Stimulated activated naive CD4-positive, alpha-beta T cell (primary cell): ENCODE data around the gene TMEM45B.
A peak's percentile ranks its signal among the peaks of the same experiment; 100 is the strongest.
"Not testable (repeated sequence)": the region's sequence is repeated elsewhere in the genome, so short reads cannot be mapped to it uniquely, and the experiment has no call there.

Source experiments
- DNase-seq, 6 experiments: peaks; one replicate each; lab custom pipeline; 2025; lab: John Stamatoyannopoulos, UW

The TMEM45B gene

DNA sequence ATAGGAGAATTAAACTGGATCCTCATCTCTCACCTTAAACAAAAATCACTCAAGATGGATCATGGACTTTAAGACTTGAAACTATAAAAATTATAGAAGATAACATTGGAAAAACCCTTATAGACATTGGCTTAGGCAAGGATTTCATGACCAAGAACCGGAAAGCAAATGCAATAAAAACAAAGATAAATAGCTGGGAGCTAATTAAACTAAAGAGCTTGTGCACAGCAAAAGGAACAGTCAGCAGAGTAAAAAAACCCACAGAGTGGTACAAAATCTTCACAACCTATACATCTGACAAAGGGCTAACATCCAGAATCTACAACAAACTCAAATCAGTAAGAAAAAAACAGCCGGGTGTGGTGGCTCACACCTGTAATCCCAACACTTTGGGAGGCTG is 7.4 kb upstream of the TMEM45B start:
- DNase-seq, result not testable (repeated sequence)

DNA sequence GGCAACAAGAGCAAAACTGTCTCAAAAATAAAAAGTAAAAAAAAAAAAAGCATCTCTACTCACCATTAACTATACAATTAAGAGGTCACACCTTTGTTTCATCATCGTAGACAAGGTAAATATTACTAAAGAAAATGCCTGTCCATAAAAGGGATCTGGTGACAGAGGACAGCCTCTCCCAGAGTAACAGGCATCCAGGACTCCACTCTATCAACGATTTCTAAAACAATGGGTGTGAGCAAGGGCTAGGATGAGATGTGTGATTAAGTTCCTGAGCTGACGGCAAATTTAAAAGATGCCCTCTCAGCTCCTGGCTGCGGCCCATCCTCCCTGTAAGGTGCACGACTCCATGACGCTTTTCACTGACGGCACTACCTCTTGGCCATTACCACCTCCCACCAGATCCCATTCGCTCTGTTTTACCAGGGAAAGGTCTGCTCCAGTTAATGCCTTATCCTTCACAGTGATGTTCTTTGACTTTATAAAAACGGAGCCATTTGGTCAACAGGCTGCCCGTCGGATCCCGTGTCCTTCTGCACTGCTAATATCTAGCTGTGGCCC is 2.3 kb upstream of the TMEM45B start:
- no peak for DNase-seq

DNA sequence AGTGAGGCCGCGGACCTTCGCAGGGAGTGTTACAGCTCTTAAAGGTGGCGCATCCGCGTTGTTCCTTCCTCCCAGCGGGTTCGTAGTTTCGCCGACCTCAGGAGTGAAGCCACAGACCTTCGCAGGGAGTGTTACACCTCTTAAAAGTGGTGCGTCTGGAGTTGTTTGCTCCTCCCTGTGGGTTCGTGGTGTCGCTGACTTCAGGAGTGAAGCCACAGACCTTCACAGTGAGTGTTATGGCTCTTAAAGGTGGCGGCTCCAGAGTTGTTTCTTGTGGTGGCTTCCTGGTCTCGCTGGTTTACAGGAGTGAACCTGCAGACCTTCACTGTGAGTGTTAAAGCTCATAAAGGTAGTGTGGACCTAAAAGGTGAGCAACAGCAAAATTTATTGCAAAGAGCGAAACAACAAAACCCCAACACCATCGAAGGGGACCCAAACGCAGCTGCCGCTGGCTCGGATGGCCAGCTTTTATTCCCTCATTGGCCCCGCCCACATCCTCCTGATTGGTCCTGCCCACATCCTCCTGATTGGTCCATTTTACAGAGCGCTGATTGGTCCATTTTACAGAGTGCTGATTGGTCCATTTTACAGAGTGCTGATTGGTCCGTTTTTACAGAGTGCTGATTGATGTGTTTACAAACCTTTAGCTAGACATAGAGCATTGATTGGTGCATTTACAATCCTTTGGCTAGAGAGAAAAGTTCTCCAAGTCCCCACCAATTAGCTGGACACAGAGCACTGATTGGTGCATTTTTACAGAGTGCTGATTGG is 1.2 kb upstream of the TMEM45B start:
- DNase-seq, result peak; percentile 63 to 90 (median 80)

DNA sequence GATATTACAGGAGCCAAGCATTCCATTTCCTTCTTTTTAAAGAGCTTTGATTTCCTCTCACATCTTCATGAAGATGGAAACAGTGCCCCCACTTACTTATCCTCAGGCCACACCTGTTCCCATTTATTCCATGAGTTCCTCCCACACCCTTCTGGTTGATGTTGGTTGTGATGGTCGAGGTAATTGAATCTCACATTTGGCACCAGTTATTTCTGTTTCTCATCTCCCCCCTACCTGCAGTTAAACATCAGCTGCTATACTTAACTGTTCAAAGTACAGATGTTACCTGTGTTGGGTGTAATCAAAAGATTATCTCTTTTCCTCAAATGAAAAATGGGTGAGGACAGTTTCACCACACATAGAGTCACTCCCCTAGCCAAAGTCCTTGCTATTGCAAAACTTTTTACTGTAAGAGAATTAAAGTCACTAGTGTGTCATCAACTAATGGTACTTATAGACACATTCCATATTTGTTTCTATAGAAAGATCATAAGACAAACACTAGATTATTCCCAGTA is 1.9 kb downstream of the TMEM45B start:
- no peak for DNase-seq

DNA sequence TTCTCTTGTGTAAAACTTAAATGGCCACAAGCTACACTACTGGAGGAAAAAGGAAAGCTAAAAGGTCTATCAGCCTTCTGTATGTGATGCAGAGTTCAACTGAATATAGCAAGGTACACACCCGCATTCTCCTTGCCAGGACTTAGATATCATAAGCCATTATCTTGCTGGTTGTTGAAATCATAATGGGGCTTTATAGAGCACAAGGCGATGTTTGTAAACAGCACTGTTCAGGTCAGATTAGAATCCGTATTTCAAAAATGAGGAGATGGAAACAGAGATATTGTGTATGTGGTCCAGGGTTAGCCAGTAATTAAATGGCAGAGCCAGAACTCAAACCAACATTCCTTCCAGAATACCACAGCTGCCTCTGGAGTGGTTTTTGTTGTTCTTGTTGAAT is 2.6 kb downstream of the TMEM45B start:
- DNase-seq, result not testable (repeated sequence)

DNA sequence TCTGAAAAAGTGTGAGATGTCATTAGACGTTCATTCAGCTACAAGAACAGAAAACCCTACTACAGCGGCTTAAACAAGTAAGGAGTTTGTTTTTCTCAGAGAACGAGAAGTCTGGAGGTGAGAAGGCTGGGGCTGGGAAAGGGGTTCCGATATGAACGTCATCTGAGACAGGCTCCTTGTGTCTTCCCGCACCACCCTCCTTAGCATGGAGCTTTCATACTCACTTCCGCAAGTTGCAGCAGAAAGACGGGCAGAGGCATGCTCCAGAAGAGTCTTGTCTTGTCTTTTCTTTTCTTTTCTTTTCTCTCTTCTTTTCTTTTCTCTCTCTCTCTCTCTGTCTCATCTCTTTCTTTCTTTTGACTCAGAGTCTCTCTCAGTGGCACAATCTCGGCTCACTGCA is 3.6 kb downstream of the TMEM45B start:
- no peak for DNase-seq

DNA sequence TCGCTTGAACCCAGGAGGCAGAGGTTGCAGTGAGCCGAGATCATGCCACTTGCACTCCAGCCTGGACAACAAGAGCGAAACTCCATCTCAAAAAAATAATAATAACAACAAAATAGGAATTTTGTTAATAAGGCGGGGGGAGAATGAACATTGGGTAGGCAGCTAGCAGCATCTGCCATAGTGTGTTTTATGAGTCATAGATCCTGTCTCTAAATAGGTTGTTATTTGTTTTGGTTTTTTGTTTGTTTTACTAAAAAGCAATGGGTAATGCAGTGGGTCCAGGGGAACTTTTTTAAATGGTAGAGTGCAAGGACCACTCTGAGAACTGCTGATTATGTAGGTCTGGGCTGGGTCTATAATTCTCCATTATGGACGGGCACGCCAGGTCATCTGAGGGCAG is 4.6 kb downstream of the TMEM45B start:
- DNase-seq, result not testable (repeated sequence)

DNA sequence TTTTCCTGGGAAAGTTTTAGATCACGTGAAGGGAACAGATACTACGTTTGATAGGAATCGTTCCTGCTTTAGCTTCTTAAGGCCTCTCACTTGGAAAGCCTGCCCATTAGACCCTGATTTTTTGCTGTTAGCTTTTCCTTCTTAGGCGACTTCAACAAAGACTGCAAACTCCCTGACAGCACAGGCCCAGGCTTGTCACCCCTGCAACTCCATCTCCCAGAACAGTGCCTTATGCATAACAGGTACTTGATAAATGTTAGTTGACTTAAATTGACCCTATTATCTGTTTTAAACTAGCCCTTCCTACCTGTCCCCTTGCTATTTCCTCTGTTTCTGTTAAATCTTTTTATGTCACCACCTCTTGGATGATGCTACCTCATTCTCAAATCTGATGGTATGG is 7.6 kb downstream of the TMEM45B start:
- DNase-seq, result not testable (repeated sequence)

DNA sequence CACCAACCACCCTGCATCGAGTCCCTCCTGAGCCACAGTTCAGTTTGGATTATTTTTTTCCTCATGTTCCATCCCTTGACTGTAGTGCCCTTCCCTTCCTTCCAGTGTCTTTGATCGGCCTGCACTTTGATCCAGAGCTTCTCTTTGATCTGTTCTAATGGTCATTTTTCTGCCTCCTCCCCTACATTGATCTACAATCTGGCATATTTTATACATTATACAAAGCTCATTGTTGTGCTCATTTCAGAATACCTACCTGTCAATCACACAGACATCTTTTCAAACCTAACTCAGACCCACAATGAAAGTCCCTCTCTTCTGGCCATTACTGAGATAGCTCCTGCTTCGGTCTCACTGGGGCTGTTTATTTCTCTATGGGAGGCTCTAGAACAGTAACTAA is 8.2 kb downstream of the TMEM45B start:
- not testable (repeated sequence) for DNase-seq

DNA sequence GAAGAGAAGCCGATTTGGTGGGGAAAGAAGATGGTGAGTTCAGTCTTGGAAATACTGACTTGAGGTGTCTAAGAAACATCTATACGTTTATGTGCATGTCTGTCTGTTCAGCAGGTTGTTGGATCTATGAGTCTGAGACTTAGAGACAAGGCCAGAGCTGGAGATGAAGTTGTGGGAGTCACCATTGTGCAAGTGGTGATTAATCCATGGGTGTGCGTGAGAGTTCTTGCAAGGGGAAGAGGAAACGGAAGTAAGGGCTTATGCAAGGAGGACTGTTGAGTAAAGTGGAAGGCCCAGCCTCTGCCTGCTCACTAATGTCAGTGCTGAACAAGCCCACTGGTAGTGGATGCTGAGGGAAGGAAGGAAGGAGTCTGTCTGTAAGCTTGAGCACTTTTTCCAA is 9.7 kb downstream of the TMEM45B start:
- no peak for DNase-seq

DNA sequence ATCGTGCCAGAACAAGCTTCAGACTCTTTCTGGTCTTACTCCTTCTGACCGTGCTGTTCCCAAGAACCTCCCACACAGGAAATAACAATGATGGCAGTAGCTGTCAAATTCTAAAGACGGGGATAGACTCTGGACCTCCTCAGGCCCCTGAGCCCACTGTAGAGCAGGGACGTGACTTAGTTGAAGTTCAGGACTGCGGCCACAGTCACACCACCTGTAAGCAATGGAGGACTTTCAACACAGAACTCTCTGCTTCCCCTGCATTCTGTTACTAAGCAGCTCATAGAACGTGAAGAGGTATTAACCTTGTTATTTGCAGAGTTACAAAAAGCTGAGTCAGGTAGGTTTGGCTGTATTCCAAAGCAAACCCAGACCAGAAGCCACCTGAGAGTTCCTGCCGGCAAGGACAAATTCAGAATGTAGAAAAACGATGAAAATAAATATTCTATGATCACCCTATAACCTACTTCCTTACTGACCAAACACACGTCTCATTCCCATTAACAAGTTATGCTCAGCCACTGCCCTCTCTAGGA is 12.7 kb downstream of the TMEM45B start:
- DNase-seq, result no peak

DNA sequence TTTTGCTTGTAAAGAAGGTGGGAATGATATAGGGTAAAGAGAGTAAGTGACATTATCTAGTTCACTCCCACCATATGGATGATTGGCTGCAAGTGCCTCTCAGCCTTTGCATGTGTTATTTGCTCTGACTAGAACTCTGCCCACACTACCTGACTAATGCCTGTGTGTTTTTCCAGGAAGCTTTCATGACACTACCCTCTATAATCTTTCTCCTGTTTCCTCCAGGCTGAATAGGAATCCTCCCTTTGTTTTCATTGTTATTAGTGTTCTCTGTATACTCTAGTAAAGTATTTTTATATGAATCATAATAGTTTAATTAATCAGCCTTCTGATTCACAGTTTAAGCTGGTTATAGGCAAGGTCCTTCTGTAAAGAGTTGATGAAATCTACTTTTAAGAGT is 13.8 kb downstream of the TMEM45B start:
- DNase-seq, result not testable (repeated sequence)

DNA sequence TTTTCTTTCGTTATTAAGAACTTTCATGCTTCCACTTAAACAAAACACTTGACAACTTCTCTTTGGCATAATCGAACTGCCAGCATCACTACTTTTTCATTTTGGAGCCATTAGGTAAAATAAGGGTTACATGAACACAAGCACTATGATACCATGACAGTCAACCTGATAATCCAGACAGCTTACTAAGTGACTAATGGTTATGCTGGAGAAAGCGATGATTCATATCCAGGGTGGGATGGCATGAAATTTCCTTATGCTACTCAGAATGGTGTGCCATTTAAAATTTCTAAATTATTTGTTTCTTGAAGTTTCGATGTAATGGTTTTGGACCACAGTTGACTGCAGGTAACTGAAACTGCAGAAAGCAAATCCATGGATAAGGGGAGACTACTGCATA is 15.6 kb downstream of the TMEM45B start:
- not testable (repeated sequence) for DNase-seq

DNA sequence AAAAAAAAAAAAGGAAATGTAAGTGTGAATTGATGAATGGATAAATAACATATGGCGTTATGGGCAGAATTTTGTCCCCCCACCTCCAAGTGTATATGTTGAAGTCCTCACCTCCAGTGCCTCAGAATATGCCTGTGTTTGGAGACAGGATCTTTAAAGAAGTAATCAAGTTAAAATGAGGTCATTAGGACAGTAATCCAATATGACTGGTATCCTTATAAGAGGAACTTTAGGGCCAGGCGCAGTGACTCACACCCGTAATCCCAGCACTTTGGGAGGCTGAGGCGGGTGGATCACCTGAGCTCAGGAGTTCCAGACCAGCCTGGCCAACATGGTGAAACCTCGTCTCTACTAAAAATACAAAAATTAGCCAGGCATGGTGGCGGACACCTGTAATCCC is 17.6 kb downstream of the TMEM45B start:
- DNase-seq, result not testable (repeated sequence)

DNA sequence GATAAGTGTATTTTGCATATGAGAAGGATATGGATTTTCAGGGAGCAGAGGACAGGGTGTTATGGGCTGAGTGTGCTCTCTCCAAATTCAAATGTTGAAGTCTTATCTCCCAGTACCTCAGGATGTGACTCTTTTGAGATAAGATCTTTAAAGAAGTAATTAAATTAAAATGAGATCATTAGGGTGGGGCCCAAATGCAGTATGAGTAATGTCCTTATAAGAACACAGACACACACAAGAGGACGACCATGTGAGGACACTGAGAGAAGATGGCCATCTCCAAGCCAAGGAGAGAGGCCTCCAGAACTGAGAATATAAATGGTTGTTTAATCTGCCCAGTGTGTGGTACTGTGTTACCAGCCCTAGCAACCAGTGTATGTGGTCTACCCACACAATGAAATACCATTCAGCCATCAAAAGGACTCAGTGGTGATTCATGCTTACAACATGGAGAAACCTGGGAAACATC is 20.8 kb downstream of the TMEM45B start:
- DNase-seq, result not testable (repeated sequence)

DNA sequence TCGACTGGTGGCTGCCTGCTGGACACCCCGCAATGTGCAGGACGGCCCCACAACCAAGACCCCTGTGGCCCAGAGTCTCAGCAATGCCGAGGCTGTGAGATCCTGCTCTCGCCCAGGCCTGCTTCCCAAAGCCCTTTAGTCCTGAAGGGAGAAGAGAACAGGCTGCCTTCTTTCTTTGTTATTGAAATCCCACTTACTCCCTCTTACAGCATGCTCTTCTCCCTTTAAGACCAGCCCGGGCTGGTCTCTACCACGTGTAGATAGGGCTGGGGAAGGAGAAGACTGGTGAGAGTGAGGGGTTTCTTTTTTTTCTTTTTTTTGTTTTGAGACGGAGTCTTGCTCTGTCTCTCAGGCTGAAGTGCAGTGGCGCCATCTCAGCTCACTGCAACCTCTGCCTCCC is 21.3 kb downstream of the TMEM45B start:
- no peak for DNase-seq

DNA sequence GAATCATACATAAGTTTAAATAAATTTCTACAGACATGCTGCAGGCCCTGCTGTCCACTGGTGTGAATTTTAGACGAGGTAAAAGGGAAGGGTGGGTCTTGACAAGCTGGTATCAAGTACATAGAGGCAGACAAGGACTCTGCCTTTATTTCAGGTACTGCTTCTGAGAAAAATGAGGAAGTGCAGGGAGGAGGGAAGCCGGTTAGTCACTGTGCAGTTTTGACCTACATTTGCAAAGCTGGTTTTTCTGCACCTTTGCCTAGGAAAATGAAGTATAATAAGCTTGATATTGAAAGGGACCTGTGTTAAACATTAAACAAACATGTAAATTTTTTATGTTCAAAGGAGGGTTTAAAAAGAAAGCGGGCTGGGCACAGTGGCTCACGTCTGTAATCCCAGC is 24.6 kb downstream of the TMEM45B start:
- no peak for DNase-seq

DNA sequence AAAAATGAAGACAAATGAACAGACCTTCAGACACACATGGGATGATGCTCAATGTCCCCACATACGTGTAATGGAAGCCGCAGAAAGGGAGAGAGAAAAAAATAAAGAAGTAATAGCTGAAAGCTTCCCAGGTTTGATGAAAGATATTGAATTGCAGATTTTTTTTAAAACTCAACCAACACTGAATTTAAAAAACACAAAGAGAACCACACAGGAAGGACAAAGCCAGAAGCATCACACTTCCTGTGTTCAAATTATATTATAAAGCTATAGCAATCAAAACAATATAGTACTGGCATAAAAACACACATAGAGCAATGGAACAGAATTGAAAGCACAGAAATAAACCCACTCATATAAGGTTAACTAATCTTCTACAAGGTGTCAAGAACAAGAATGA is 26.5 kb downstream of the TMEM45B start:
- DNase-seq, result peak in 3 of 6 experiments; percentile 38 to 76 (median 68)

DNA sequence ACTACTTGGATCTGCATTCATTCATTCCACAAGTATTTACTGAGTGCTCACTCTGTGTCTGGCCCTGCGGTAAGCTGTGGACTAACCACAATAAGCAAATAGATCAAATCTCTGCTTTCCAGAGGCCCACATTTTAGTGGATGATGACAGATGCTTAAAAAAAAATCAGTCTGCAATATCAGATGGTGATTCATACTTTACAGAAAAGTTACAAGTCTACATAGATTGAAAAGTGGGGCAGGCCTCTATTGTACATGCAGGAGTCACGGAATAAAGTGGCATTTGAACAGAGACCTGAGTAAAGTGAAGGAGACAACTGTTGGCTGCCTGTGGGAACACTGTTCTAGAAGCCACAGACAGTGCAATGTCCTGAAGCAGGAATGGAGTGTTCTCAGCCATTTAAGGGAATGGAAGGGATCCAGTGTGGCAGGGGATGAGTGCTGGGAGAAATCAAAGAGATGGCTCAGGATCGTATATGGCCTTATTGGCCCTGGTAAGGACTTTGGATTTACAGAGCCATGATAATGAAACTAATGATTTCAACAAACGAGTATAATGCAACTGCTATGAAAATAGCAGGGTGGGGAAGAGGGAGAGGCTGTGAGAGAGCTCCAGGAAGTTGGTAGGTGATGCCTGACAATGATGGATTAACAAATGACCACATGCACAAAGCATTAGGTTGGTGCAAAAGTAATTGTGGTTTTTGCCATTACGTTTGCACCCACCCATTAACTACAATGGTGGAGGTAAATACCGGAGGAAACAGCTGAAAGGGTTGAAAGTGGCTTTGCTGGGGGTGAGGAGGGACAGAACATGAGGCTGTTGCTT is 31.1 kb downstream of the TMEM45B start:
- DNase-seq, result peak in 1 of 6 experiments; percentile 23

DNA sequence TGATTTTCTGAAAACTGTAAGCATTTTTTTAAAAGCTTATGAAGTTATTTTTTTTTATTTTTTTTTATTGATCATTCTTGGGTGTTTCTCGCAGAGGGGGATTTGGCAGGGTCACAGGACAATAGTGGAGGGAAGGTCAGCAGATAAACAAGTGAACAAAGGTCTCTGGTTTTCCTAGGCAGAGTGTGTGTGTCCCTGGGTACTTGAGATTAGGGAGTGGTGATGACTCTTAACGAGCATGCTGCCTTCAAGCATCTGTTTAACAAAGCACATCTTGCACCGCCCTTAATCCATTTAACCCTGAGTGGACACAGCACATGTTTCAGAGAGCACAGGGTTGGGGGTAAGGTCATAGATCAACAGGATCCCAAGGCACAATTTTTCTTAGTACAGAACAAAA is 31.7 kb downstream of the TMEM45B start:
- not testable (repeated sequence) for DNase-seq

DNA sequence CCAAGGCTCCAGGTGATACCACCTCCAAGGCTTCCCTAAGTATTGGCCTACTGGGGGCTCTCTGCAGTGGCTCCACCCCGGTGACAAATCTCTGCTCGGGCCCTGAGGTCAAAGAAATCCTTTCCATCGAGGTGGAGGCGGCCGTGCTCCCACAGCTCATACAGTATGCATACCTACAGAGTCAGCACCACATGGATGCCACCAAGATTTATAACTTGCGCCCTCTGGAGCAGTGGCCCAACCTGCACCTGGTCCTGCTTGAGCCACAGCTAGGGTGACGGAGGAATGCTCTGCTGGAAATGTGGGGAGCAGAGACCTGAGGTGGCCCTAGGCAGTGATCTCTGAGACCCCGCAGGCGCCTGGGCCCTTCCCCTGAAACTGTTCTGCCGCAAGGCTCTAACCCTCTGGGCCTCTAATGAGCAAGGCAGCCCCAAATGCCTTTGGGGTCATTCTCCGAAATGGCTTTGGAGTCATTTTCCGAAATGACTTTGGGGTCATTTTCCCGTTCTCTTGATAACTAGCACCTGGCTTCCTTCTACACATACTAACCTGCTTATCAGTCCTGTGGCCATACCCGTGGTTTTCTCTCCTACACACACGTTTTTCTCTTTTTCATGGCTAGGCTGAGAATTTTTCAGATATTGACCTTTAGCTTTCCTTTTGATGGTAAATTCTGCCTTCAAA is 33.9 kb downstream of the TMEM45B start:
- no peak for DNase-seq
